ENCODE results near the gene GAB3. TPM values are rescaled to one million over a fixed set of nuclear protein-coding genes. Genes with fewer than 3 reads are reported as not detected.
"Not testable (repeated sequence)": the region's sequence is repeated elsewhere in the genome, so short reads cannot be mapped to it uniquely, and the experiment has no call there.

The GAB3 gene
- total and polyA plus RNA-seq, 7 donors = 0.46 to 5.5 (median 2.5) TPM

DNA sequence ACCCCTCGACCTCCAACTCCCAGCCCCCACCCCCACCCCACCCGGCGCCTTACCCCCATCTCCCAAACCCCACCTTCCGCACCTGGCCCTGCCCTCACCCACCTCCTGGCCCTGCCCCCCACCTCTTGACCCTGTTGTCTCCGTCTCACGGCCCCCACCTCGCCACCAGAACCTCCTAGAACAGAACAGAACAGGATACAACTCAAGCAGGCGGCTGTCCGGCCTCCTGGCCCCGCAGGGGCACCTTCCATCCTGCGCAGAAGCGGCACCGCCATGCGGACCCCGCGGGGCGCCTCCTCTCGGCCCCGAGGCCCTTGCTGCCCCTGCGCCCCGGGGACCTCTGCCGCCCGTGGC, 97.9 kb downstream of the GAB3 start:
- TF ChIP-seq EP300 (IDR thresholded peaks at IDR 0.05) (no peak), POLR2AphosphoS5 (IDR thresholded peaks at IDR 0.05) (no peak), POLR2A (IDR thresholded peaks at IDR 0.05) (no peak)
- Histone ChIP-seq H3K27me3 (no peaks in the 10 kb centered on the region), H3K36me3 (no peaks in the 10 kb centered on the region), H3K9me3 (no peaks in the 10 kb centered on the region), H3K4me1 (no peaks in the 10 kb centered on the region), H3K27ac (no peak overlapping the region), H3K4me3 (no peak overlapping the region)
- intact Hi-C loops (cut with DNase I) = no loop called here
- 92 to 95% methylated on average over 22 of the region's 23 CpGs for WGBS, 2 donors
- no peak for DNase-seq

DNA sequence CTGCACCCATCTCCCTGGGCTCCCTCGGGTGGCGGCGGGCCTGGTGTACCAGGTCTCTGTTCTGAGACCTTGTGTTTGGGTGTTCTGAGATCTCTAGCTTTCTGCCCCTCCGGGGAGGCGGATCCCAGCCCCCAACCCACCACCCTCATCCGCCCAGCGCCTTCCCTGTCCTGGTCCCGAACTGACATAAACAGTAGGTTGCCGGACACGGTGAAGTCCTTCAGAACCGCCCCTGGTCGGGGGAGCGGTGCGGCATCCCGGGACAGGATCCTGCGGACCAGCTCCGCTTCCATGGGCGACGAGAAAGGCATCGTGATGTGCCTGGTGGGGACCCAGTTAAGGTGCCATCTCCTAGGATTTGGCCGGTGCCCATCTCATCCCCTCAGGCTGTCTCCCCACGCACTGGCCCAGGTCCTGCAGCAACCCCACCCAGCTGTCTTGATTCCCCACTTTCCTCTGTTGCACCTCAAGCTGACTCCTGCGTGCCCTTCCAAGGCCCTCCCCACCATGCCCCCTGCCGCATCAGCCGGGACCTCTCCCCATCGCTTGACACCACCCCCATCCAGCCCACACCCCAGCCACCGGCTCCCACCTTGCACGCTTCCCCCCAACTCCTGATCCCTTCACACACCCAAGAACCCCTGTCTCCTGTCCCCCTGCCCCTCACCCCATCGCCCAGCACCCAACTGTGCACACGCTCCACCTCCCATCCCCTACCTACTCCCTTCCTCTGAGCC, 98.4 kb downstream of the GAB3 start:
- WGBS, 2 donors = 91 to 93% methylated on average over 30 of the region's 30 CpGs
- TF ChIP-seq POLR2AphosphoS5 (IDR thresholded peaks at IDR 0.05) (no peak), EP300 (IDR thresholded peaks at IDR 0.05) (no peak)

DNA sequence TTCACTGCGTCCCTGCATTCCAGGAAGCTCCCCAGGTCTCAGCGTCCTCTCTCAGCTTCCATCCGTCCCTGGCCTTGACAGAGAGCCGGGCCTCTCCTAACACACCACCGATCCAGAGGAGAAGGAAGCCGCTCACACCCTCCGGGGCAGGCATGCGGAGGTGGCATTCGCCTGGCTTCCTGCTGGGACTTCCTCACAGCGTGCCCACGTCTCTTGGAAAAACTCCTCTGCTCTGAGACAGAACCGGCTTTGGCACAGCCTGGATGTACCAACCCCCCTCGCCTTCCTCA, 100.7 kb downstream of the GAB3 start:
- no peak for TF ChIP-seq EP300 (IDR thresholded peaks at IDR 0.05)
- TF ChIP-seq, protein P1, sequence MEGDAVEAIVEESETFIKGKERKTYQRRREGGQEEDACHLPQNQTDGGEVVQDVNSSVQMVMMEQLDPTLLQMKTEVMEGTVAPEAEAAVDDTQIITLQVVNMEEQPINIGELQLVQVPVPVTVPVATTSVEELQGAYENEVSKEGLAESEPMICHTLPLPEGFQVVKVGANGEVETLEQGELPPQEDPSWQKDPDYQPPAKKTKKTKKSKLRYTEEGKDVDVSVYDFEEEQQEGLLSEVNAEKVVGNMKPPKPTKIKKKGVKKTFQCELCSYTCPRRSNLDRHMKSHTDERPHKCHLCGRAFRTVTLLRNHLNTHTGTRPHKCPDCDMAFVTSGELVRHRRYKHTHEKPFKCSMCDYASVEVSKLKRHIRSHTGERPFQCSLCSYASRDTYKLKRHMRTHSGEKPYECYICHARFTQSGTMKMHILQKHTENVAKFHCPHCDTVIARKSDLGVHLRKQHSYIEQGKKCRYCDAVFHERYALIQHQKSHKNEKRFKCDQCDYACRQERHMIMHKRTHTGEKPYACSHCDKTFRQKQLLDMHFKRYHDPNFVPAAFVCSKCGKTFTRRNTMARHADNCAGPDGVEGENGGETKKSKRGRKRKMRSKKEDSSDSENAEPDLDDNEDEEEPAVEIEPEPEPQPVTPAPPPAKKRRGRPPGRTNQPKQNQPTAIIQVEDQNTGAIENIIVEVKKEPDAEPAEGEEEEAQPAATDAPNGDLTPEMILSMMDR (IDR thresholded peaks at IDR 0.05) = no peak
- no peak for TF ChIP-seq POLR2AphosphoS5 (IDR thresholded peaks at IDR 0.05)
- TF ChIP-seq POLR2A (IDR thresholded peaks at IDR 0.05) = no peak
- H3K4me3 ChIP-seq = no peak overlapping the region
- DNase-seq = no peak
- no peaks in the 10 kb centered on the region for H3K4me1 ChIP-seq
- H3K27ac ChIP-seq = no peak overlapping the region
- no peaks in the 10 kb centered on the region for H3K27me3 ChIP-seq
- H3K36me3 ChIP-seq = no peaks in the 10 kb centered on the region
- H3K9me3 ChIP-seq = no peaks in the 10 kb centered on the region
- WGBS, 2 donors = 40 to 54% methylated on average over 13 of the region's 13 CpGs
- intact Hi-C loops (cut with DNase I) = no loop called here

More for the DNA sequence above, 98.4 kb downstream of the GAB3 start:
- H3K27ac ChIP-seq = no peak overlapping the region
- H3K4me3 ChIP-seq = no peak overlapping the region
- no peaks in the 10 kb centered on the region for H3K9me3 ChIP-seq
- intact Hi-C loops (cut with DNase I) = no loop called here
- no peaks in the 10 kb centered on the region for H3K27me3 ChIP-seq
- H3K36me3 ChIP-seq = no peaks in the 10 kb centered on the region
- no peak for DNase-seq
- H3K4me1 ChIP-seq = no peaks in the 10 kb centered on the region

DNA sequence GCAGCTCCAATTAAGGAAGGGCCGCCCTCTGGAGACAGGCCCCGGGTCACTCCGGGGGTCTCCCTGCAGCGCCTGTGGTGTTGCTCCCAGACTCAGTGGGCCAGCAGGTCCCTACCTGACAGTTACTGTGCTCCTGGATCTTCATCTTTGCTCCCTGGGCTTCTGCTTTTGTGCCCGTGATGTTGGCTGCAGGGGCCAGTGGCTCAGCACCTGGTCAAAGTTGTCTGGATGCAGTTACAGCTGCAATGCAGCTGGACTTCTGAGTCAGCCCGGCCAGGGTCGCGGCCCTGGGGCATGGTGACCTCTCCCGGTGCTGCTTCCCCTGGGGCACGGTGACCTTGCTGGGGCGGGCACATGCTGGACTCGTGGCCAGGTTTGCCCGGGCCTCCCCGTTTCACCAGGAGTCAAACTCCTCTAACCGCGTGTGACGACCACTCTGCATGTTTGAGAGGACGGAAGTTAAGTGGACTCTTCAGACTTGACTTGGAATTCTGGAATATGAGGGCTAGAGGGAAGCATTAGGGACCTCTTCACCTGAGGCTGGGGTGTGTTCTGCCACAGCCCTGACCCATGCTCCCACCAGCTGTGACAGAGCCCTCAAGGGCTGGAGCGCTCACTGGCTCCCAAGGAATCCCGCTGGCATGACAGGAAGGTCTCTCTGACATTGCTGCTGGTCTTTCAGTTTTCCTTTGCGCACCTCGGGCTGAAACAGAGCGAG, 101.2 kb downstream of the GAB3 start:
- 75 to 77% methylated on average over 23 of the region's 23 CpGs for WGBS, 2 donors
- no peak overlapping the region for H3K4me3 ChIP-seq
- H3K27ac ChIP-seq = no peak overlapping the region
- DNase-seq = no peak
- no peaks in the 10 kb centered on the region for H3K36me3 ChIP-seq
- no peaks in the 10 kb centered on the region for H3K4me1 ChIP-seq
- no peaks in the 10 kb centered on the region for H3K27me3 ChIP-seq
- no peaks in the 10 kb centered on the region for H3K9me3 ChIP-seq
- intact Hi-C loops (cut with DNase I) = no loop called here
- TF ChIP-seq, protein P1 (IDR thresholded peaks at IDR 0.05) = no peak
- no peak for TF ChIP-seq EP300 (IDR thresholded peaks at IDR 0.05)
- no peak for TF ChIP-seq POLR2AphosphoS5 (IDR thresholded peaks at IDR 0.05)
- no peak for TF ChIP-seq POLR2A (IDR thresholded peaks at IDR 0.05)

DNA sequence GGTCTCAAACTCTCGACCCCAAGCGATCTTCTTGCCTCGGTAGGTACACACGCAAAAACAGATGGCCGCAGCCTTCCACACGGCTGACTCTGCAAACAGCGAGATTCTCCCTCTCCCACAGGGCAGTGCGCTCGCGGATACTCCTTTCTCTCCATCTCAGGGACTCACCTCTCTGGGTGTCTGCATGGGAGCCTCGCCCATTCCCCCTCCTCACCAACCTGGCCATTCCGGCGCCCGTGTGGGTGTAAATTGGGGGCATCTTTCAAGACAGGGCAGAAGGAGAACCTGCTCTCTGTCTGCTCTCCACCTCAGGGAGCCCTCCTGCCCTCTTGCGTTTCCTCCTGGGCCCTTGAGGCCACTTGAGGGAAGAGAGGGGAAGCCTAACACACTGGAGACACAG, 101.9 kb downstream of the GAB3 start:
- Histone ChIP-seq H3K27ac (no peak overlapping the region), H3K27me3 (no peaks in the 10 kb centered on the region), H3K4me1 (no peaks in the 10 kb centered on the region), H3K4me3 (no peak overlapping the region), H3K9me3 (no peaks in the 10 kb centered on the region), H3K36me3 (no peaks in the 10 kb centered on the region)
- DNase-seq = no peak
- TF ChIP-seq POLR2A (IDR thresholded peaks at IDR 0.05) = no peak
- TF ChIP-seq POLR2AphosphoS5 (IDR thresholded peaks at IDR 0.05) = no peak
- no peak for TF ChIP-seq EP300 (IDR thresholded peaks at IDR 0.05)
- TF ChIP-seq, protein P1 (IDR thresholded peaks at IDR 0.05) = no peak
- whole genome bisulfite sequencing, 2 donors = 79 to 82% methylated on average over 15 of the region's 15 CpGs
- intact Hi-C loops (cut with DNase I) = no loop called here

DNA sequence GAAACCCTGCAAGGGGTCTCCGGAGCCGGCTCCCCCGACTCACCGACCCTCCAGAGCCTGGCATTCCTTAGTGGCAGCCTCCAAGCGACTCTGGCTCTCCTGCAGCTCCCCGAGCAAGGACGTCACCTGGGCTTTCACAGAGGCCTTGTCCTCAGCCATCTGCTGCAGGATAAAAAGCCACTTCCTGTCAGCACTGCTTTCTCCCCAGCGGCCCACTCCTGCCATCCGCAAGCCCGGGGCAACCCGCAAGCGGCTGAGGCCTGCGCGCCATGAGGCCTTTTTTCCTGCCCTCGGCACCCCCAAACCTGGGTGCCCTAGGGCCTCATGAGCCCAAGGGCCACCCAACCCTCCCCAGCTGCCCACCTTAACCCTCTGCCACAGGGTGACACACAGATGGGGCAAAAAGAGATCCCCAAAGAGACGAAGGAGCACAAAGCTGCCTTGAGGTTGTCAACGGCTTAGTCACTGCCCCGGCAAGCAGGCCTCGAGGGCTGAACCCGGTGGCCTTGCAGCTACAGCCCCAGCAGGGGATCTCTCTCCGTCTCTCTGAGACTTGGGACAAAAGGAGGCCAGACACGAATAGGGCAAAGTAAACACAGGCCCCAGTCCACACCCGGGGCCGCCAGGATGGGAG, 105.0 kb downstream of the GAB3 start:
- H3K4me3 ChIP-seq; intact Hi-C loops (cut with DNase I); H3K27ac ChIP-seq; H3K36me3 ChIP-seq; H3K4me1 ChIP-seq; H3K9me3 ChIP-seq; H3K27me3 ChIP-seq; DNase-seq: not testable (repeated sequence)
- no CpG with 5 or more reads among the region's 24 CpGs for WGBS, 2 donors

DNA sequence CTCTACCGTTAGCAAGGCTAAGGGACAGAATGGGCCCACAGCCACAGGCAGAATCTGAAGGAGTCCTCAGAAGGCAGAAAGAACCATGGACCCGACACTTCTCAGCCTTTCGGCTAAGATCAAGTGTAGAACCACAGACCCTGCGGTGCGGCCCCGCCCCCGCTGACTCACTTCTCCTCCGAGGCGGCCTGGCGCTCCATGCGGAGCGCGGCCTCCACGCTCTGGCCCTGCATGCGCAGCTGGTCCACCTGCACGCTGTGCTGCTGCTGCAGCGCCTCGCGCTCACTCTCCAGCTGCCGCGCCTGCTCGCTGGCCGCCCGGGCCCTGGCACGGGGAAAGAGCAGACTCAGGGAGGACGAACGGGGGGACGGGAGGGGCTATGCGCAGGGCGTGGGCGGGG, 107.2 kb downstream of the GAB3 start:
- H3K4me3 ChIP-seq; H3K27me3 ChIP-seq; intact Hi-C loops (cut with DNase I); H3K36me3 ChIP-seq; H3K27ac ChIP-seq; DNase-seq; H3K9me3 ChIP-seq; H3K4me1 ChIP-seq: not testable (repeated sequence)
- WGBS, 2 donors = no CpG with 5 or more reads among the region's 31 CpGs

DNA sequence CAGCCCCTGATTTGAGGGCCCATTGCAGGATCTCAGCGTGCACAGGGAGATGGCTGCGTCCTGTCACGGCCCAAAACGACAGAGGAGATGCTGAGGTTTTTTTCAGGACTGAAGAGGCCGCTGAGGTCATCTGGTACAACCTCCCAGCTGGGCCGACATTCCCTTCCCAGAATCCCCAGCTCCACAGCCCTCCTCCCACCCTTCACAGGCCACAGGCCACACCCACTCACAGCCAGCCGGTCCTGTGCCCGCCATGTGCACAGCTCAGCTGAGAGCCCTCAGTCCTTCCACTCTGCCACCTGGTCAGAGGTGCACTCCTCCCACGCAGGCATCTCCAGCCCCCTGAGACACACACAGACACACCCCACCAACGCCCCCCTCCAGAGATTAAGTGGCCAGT, 109.1 kb downstream of the GAB3 start:
- H3K27ac ChIP-seq; intact Hi-C loops (cut with DNase I); H3K9me3 ChIP-seq; H3K36me3 ChIP-seq; DNase-seq; H3K4me3 ChIP-seq; H3K4me1 ChIP-seq; H3K27me3 ChIP-seq: not testable (repeated sequence)
- WGBS, 2 donors = no CpG with 5 or more reads among the region's 10 CpGs

DNA sequence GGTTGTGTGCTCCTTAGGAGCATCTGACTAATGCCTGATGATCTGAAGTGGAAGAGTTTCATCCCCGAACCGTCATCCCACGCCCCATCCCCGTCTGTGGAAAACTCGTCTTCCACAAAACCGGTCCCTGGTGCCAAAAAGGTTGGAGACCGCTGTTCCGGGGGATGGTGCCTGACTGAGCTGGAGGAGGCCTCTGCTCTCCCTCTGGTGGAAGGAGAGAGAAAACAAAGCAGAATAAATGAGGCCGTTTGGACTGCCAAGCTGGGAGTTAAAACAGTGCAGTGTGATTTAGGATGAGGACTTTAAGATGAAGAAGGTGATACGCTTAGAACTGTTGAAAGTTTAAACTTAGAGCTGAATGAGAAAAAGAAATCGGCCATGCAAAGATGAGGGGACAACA, 117.2 kb downstream of the GAB3 start:
- no CpG with 5 or more reads among the region's 11 CpGs for WGBS, 2 donors
- H3K27me3 ChIP-seq; intact Hi-C loops (cut with DNase I); H3K4me1 ChIP-seq; H3K36me3 ChIP-seq; H3K27ac ChIP-seq; DNase-seq; H3K9me3 ChIP-seq; H3K4me3 ChIP-seq: not testable (repeated sequence)

All from sigmoid colon (tissue), 7 donors.